ENCODE results near the gene TEKT2.
A peak's percentile ranks its signal among the peaks of the same experiment; 100 is the strongest.

TEKT2 gene

GRCh38 chr1:36083635-36084496, at the start of gene TEKT2:
TEKT2 (plus strand) TSS chr1:36084094; CDS start chr1:36084922, 828 bp downstream.
- no peak for DNase-seq

- peak; percentile 97 for DNase-seq
These were observed 49.2 kb upstream of the TEKT2 start for GRCh38 chr1:36034692-36035091.

GRCh38 chr1:36035154-36035553, 48.7 kb upstream of the TEKT2 start:
- peak; percentile 15 for DNase-seq

GRCh38 chr1:36040238-36040637, 43.7 kb upstream of the TEKT2 start:
- DNase-seq = no peak

GRCh38 chr1:36051821-36052220, 32.1 kb upstream of the TEKT2 start:
- DNase-seq = no peak

GRCh38 chr1:36053978-36054377, 29.9 kb upstream of the TEKT2 start:
- DNase-seq = no peak

GRCh38 chr1:36055706-36056105, 28.2 kb upstream of the TEKT2 start:
- DNase-seq = no peak

- DNase-seq = no peak
These were observed 21.6 kb upstream of the TEKT2 start for GRCh38 chr1:36062315-36062714.

- DNase-seq = no peak
These were observed 16.0 kb upstream of the TEKT2 start for GRCh38 chr1:36067871-36068270.

GRCh38 chr1:36068866-36069265, 15.0 kb upstream of the TEKT2 start:
- DNase-seq = peak; percentile 26

- DNase-seq = no peak
These were observed 13.5 kb upstream of the TEKT2 start for GRCh38 chr1:36070349-36070748.

GRCh38 chr1:36076979-36077573, 6.8 kb upstream of the TEKT2 start:
- no peak for DNase-seq

GRCh38 chr1:36080236-36080635, 3.7 kb upstream of the TEKT2 start:
- DNase-seq = peak; percentile 8

GRCh38 chr1:36080801-36081200, 3.1 kb upstream of the TEKT2 start:
- peak; percentile 76 for DNase-seq

- DNase-seq = no peak
These were observed 1.9 kb upstream of the TEKT2 start for GRCh38 chr1:36081926-36082485.

- DNase-seq = no peak
These were observed 675 bp upstream of the TEKT2 start for GRCh38 chr1:36083219-36083618.

- DNase-seq = no peak
These were observed 712 bp downstream of the TEKT2 start for GRCh38 chr1:36084497-36085115.

- DNase-seq = no peak
These were observed 1.2 kb downstream of the TEKT2 start for GRCh38 chr1:36085126-36085525.

- DNase-seq = no peak
These were observed 2.0 kb downstream of the TEKT2 start for GRCh38 chr1:36085686-36086526.

- DNase-seq = no peak
These were observed 2.8 kb downstream of the TEKT2 start for GRCh38 chr1:36086529-36087232.

- DNase-seq = no peak
These were observed 3.6 kb downstream of the TEKT2 start for GRCh38 chr1:36087233-36088123.
